NT2/D1 (cell line): ENCODE results near the gene H2AZ1.

Experiments used
- SUZ12 ChIP-seq: IDR thresholded peaks from 2 replicates; pipeline ENCODE4 v1.6.1; 2011; ENCODE audit not compliant: insufficient read length, insufficient read depth; ENCODE audit errors: extremely low read depth
- YY1 ChIP-seq: IDR thresholded peaks from 2 replicates; pipeline ENCODE4 v1.6.1; 2011; ENCODE audit not compliant: insufficient read length, insufficient read depth
- ZNF274 ChIP-seq: IDR thresholded peaks from 2 replicates; pipeline ENCODE4 v1.6.1; 2011; ENCODE audit warnings: mild to moderate bottlenecking, low read depth, low read length

- no peak for TF ChIP-seq ZNF274
- no peak for TF ChIP-seq YY1
- no peak for TF ChIP-seq SUZ12
These were observed 16.6 kb upstream of the H2AZ1 start for GRCh38 chr4:99966692-99967091.
